Measurements from ENCODE around the gene BPIFB6.

The BPIFB6 gene

DNA sequence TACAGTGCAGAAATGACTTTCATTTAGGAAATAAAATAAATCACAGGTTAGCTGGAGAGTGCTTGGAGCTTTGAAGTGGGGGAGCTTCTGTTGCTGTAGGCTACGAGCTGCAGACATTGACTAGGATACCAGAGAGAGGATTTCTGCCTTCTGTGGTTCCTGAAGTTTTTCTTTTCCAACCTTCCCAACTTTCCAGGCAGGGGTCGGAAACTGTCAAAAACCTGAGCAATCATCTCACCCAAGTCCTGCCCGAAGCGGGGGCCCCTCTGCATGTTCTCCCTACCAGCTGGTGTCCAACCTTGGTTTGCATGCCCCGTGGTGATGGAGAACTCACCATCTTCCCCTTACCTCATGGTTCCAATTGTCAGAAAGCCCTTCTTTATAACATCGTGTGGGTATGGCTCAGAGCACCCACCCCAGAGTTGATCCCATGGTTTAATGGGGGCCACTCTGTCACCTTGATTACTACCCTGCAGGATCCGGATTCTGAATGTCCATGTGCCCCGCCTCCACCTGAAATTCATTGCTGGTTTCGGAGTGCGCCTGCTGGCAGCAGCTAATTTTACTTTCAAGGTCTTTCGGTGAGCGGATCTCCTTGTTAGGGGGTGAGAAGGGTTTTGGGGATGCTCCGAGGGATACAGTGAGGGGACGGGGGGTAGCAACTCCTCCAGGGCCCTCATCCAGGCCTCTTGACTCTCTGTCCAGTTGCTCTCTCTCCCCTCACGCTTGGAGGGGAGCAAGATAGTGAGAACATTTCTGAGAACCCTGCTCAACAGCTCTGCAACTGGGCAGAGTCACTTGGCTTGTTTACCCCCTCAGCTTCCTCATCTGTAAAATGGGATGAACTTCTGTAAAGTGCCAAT is 18.9 kb upstream of the BPIFB6 start:
- TF ChIP-seq CTCF (IDR thresholded peaks at IDR 0.05), result no peak
- intact Hi-C loops (cut with DNase I; ENCODE audit: low total_unique reads), result no loop called here
- Histone ChIP-seq H3K4me3 (no peak overlapping the region), H3K4me1 (no peaks in the 10 kb centered on the region), H3K36me3 (no peaks in the 10 kb centered on the region), H3K9me3 (no peaks in the 10 kb centered on the region), H3K27me3 (peaks cover 0 to 31% of the 10 kb centered on the region in 2 donors), H3K27ac (no peak overlapping the region)
- no peak for DNase-seq

DNA sequence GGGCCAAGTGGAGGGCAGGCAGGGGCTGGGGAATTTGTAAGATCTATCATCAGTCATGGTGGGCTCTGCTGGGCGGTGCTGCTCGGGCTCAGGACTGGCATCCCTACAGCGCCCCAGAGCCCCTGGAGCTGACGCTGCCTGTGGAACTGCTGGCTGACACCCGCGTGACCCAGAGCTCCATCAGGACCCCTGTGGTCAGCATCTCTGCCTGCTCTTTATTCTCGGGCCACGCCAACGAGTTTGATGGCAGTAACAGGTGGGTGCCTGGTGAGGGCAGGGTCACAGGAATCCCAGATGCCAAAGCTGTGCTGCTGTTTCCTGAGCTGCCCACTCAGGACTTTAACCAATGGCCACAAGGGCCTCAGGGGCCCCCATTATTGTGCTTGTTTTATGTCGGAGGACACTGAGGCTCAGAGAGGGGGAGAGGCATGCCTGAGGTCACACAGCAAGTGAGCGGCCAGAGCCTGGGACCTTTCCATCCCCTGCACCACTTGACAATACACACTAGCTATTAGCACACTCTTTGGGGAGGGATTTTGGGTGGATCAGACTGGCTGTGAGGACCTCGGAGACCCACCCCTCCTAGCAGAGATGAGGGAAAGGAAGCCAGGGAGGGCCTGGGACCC is 17.6 kb upstream of the BPIFB6 start:
- Histone ChIP-seq H3K27me3 (peaks cover 0 to 31% of the 10 kb centered on the region in 2 donors), H3K4me3 (no peak overlapping the region), H3K27ac (no peak overlapping the region), H3K4me1 (no peaks in the 10 kb centered on the region), H3K9me3 (no peaks in the 10 kb centered on the region), H3K36me3 (no peaks in the 10 kb centered on the region)
- intact Hi-C loops (cut with DNase I; ENCODE audit: low total_unique reads), result no loop called here
- DNase-seq, result no peak
- no peak for TF ChIP-seq CTCF (IDR thresholded peaks at IDR 0.05)

DNA sequence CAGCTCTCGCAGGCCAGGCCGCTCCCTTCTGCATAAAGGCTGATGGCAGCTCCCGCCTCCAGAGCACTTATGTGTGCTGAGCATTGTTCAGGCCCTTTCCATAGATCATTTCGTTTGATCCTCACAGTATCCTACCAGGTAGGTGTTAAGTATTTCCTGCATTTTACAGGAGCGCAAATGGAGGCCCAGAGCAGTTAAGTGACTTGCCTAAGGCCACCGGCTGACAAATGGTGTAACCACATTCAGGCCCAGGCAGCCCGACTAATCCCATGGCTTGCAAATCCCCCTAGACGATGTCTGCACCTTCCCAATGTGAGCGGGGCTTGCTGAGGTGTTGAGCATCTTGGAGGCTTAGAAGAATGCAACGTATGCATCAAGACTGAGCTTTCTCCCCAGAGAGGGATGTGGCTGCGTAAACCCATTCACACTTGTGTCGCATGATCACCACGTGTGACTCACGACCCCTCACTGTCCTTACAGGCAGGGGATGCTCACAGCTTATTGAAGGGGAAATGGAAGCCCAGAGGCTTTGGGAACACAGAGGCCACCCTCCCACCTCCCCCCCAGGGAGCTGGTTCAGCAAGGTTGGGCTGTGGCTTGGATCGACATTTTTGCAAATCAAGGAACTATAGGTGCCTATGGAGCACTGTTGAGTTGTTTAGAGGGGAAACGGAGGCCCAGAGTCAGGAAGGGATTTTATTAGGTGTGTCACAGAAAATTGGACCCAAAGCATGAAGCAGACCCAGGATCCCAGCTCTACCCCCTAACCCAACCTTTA is 16.9 kb upstream of the BPIFB6 start:
- no peak overlapping the region for H3K27ac ChIP-seq
- DNase-seq, result no peak
- H3K27me3 ChIP-seq, result peaks cover 0 to 30% of the 10 kb centered on the region in 2 donors
- H3K4me1 ChIP-seq, result no peaks in the 10 kb centered on the region
- H3K9me3 ChIP-seq, result no peaks in the 10 kb centered on the region
- no peak overlapping the region for H3K4me3 ChIP-seq
- intact Hi-C loops (cut with DNase I; ENCODE audit: low total_unique reads), result no loop called here
- no peaks in the 10 kb centered on the region for H3K36me3 ChIP-seq
- no peak for TF ChIP-seq CTCF (IDR thresholded peaks at IDR 0.05)

GRCh38 chr20:33015114-33015484 is 16.3 kb upstream of the BPIFB6 start:
- no peaks in the 10 kb centered on the region for H3K36me3 ChIP-seq
- H3K4me3 ChIP-seq, result no peak overlapping the region
- no peaks in the 10 kb centered on the region for H3K9me3 ChIP-seq
- H3K27ac ChIP-seq, result no peak overlapping the region
- no peak for TF ChIP-seq CTCF (IDR thresholded peaks at IDR 0.05)
- no peak for DNase-seq
- H3K4me1 ChIP-seq, result no peaks in the 10 kb centered on the region
- intact Hi-C loops (cut with DNase I; ENCODE audit: low total_unique reads), result no loop called here
- peaks cover 0 to 28% of the 10 kb centered on the region in 2 donors for H3K27me3 ChIP-seq

GRCh38 chr20:33015700-33016580 is 15.5 kb upstream of the BPIFB6 start:
- no peak for DNase-seq
- Histone ChIP-seq H3K4me3 (no peak overlapping the region), H3K27me3 (peaks cover 0 to 22% of the 10 kb centered on the region in 2 donors), H3K4me1 (no peaks in the 10 kb centered on the region), H3K36me3 (no peaks in the 10 kb centered on the region), H3K9me3 (no peaks in the 10 kb centered on the region), H3K27ac (no peak overlapping the region)
- TF ChIP-seq CTCF (IDR thresholded peaks at IDR 0.05), result no peak
- intact Hi-C loops (cut with DNase I; ENCODE audit: low total_unique reads), result no loop called here

Measured in tibial artery (tissue), 4 donors.